BLaER1 (cell line): ENCODE measurements around the gene SH2D6.
"Not testable (repeated sequence)": the region's sequence is repeated elsewhere in the genome, so short reads cannot be mapped to it uniquely, and the experiment has no call there.

Experiments used
- H3K27ac ChIP-seq: shearing (Covaris generic); formaldehyde crosslinking; 2 replicates; pipeline ENCODE4 v1.8.1; 2022
- H3K27me3 ChIP-seq: shearing (Covaris generic); formaldehyde crosslinking; 2 replicates; pipeline ENCODE4 v1.8.1; 2022
- H3K36me3 ChIP-seq: shearing (Covaris generic); formaldehyde crosslinking; 2 replicates; pipeline ENCODE4 v1.8.1; 2022
- H3K4me1 ChIP-seq: shearing (Covaris generic); formaldehyde crosslinking; 2 replicates; pipeline ENCODE4 v1.8.1; 2022
- H3K4me2 ChIP-seq: shearing (Covaris generic); formaldehyde crosslinking; 2 replicates; pipeline ENCODE4 v1.8.1; 2022
- H3K4me3 ChIP-seq: shearing (Covaris generic); formaldehyde crosslinking; 2 replicates; pipeline ENCODE4 v1.8.1; 2022
- H3K9ac ChIP-seq: shearing (Covaris generic); formaldehyde crosslinking; 2 replicates; pipeline ENCODE4 v1.8.1; 2022
- H3K9me3 ChIP-seq: shearing (Covaris generic); formaldehyde crosslinking; 2 replicates; pipeline ENCODE4 v1.8.1; 2022
- H4K20me1 ChIP-seq: shearing (Covaris generic); formaldehyde crosslinking; 2 replicates; pipeline ENCODE4 v1.8.1; 2022
- Cebpa-rat ChIP-seq: shearing (Covaris generic); IDR thresholded peaks from 2 replicates; pipeline ENCODE4 v1.8.1; 2022

The SH2D6 gene

DNA sequence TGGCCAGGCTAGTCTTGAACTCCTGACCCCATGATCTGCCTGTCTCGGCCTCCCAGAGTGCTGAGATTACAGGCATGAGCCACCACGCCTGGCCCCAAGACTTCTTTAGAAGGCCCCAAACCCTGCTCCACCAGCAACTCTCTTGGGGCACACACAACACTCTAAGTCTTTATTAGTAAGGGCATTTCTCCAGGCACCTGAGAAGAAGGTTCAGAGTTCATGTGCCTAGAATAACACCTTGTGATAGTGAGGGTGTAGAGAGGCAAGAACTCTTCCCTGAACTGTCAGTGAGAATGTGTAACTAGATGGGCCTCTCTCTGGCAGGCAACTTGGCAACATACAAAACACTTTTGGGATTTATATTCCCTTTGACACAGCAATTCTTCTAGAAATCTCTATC lies 43.8 kb downstream of the SH2D6 start:
- Histone ChIP-seq H3K9ac (no peak overlapping the region), H3K4me2 (no peak overlapping the region), H3K4me3 (no peak overlapping the region), H3K27me3 (no peaks in the 10 kb centered on the region), H3K4me1 (no peaks in the 10 kb centered on the region), H3K36me3 (no peaks in the 10 kb centered on the region), H3K27ac (no peak overlapping the region), H4K20me1 (no peaks in the 10 kb centered on the region), H3K9me3 (no peaks in the 10 kb centered on the region)
- no peak for TF ChIP-seq Cebpa-rat

DNA sequence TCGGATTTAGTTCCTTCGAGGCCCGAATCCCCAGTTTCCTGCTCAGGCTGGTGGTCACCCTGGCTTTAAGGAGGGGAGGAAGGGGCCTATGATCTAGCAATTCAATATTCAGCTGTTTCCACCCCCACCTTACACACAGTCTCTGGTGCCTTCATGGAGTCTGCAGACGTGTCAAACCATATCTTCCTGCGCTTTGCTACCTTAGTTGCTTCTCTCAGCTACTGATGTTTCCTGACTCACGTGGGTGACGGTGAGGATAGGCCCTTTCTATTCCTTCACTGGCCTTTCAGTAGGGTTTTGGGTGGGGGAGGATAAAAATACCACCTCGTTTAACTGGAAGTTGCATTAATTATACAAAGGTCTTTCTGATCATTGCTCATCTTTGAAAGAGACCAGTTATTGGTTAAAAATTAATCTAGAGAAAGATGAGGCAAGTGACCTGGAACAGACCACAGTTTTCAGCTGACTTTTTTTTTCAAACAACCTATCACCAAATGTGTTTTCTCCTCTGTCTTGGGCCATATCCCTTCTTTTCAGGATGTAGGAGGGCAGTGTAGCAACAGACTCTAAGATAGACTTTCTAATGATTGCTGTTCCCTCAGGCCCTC lies 49.7 kb downstream of the SH2D6 start:
- Histone ChIP-seq H3K36me3 (no peaks in the 10 kb centered on the region), H3K9ac (no peak overlapping the region), H3K4me1 (no peaks in the 10 kb centered on the region), H3K9me3 (no peaks in the 10 kb centered on the region), H3K4me2 (no peak overlapping the region), H4K20me1 (no peaks in the 10 kb centered on the region), H3K27me3 (no peaks in the 10 kb centered on the region), H3K4me3 (no peak overlapping the region), H3K27ac (no peak overlapping the region)
- TF ChIP-seq Cebpa-rat = no peak

DNA sequence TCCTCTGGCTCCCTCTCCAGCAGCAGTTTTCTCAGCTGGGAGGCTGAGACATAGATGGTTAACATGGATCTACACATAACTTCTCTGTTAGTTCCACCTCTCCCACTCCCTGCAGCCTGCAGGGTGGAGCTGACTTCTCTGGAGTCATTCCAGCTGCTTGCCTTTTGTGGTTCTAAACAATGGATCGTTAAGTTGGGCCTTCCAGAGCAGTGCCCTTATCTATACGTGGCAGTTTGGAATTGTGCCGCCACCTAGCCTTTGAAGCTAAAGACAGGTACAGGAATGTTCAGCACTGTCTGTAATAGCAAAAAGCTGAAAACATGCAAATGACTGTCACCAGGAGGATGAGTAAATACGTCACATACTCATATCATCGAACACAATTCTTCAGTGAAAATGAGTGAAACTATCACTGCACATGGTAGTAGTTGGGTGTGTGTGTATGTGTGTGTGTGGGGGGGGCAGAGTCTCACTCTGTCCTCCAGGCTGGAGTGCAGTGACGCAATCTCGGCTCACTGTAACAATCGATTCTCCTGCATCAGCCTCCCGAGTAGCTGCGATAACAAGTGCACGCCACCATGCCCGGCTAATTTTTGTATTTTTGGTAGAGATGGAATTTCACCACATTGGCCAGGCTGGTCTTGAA lies 50.3 kb downstream of the SH2D6 start:
- H3K36me3 ChIP-seq = no peaks in the 10 kb centered on the region
- no peaks in the 10 kb centered on the region for H3K27me3 ChIP-seq
- H3K9ac ChIP-seq = no peak overlapping the region
- no peak overlapping the region for H3K4me3 ChIP-seq
- H3K27ac ChIP-seq = no peak overlapping the region
- H4K20me1 ChIP-seq = no peaks in the 10 kb centered on the region
- no peaks in the 10 kb centered on the region for H3K9me3 ChIP-seq
- no peak overlapping the region for H3K4me2 ChIP-seq
- TF ChIP-seq Cebpa-rat = no peak
- no peaks in the 10 kb centered on the region for H3K4me1 ChIP-seq

DNA sequence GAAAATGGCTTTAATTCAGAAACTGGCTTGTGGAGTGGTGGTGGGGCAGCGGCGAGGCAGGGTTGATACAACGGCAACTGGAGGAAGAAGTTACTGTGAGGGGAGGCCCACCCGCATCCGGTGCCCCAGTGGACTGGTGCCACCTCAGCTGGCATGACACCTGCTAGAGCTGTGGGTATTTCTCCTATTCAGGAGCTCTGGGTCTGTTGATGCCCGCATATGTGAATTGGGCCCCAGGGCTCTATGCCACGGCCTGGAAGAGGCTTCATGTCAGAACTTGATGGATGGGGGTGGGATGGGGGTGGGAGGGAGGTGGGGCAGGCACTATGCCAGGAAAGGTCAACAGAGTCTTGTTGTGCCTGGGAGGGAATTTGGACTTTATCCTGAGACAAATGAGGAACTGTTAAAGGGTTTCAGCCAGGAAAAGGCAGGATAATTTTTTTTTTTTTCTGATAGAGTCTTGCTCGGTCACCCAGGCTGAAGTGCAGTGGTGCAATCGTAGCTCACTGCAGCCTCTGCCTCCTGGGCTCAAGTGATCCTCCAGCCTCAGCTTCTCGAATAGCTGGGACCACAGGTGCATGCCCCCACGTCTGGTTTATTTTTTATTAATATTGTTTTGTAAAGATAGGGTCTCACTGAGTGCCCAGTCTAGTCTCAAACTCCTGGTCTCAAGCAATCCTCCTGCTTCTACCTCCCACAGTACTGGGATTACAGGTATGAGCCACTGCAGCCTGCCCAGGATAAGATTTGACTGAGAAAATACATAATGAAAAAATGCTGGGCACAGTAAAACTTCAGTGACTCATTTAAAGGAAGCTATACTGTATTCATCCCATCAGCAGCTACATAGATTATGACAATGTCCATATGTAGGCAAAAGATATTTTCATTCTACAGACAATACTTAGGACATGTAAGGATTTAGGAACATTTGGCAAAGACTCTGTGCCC lies 52.6 kb downstream of the SH2D6 start:
- Histone ChIP-seq H4K20me1 (no peaks in the 10 kb centered on the region), H3K9me3 (no peaks in the 10 kb centered on the region), H3K27ac (no peak overlapping the region), H3K36me3 (no peaks in the 10 kb centered on the region), H3K27me3 (no peaks in the 10 kb centered on the region), H3K4me3 (no peak overlapping the region), H3K4me2 (no peak overlapping the region), H3K9ac (no peak overlapping the region), H3K4me1 (no peaks in the 10 kb centered on the region)
- TF ChIP-seq Cebpa-rat = no peak

DNA sequence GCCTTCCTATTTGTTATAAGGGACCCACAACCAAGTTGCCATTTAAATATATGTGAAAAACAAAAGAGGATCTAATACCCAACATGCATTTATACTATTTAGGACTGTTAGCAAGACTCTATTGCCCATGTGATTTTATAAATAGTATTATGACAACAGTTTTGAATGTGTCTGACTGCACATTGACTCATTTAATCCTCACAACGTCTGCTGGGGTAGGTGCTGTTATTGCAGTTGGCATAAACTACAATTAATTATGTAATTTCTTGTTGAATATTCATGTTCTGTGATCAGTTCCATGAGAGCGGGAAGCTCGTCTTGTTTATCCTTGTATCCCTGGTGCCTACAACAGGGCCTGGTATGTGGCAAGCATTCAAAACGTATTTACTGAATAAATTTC lies 53.7 kb downstream of the SH2D6 start:
- no peak overlapping the region for H3K27ac ChIP-seq
- TF ChIP-seq Cebpa-rat = no peak
- no peaks in the 10 kb centered on the region for H3K4me1 ChIP-seq
- no peak overlapping the region for H3K4me2 ChIP-seq
- H4K20me1 ChIP-seq = no peaks in the 10 kb centered on the region
- H3K27me3 ChIP-seq = no peaks in the 10 kb centered on the region
- H3K9me3 ChIP-seq = no peaks in the 10 kb centered on the region
- H3K9ac ChIP-seq = no peak overlapping the region
- no peaks in the 10 kb centered on the region for H3K36me3 ChIP-seq
- H3K4me3 ChIP-seq = no peak overlapping the region

DNA sequence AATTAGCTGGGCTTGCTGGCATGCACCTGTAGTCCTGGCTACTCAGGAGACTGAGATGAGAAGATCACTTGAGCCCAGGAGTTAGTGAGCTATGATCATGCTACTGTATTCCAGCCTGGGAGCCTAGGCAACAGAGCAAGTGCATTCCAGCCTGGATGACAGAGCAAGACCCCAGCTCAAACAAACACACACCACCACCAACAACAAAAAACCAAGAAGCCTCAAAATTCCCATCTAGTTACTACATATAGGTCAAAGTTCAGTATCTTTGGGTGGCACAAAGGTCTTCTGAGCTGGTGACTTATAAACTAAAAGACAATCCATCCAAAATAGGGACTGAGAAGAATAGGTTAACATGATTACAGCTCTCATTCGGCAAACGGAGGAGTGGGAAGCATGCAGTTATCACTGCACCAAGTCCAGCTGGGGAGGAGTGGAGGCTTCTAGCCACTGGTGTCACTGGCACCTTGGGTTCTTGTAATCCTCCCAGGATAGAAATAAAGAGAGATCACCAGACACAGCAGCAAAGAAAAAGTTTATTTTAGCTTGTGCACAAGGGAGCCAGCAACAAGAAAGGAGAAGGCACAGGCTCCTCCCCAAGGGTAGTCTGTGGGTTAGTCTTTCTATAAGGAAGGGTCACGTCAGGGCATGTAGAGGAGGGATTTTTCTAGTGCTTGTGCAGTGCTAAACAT lies 57.4 kb downstream of the SH2D6 start:
- Histone ChIP-seq H3K9me3 (no peaks in the 10 kb centered on the region), H3K4me3 (no peak overlapping the region), H3K9ac (no peak overlapping the region), H3K4me1 (no peaks in the 10 kb centered on the region), H4K20me1 (no peaks in the 10 kb centered on the region), H3K27me3 (no peaks in the 10 kb centered on the region), H3K27ac (no peak overlapping the region), H3K36me3 (no peaks in the 10 kb centered on the region), H3K4me2 (no peak overlapping the region)
- no peak for TF ChIP-seq Cebpa-rat

DNA sequence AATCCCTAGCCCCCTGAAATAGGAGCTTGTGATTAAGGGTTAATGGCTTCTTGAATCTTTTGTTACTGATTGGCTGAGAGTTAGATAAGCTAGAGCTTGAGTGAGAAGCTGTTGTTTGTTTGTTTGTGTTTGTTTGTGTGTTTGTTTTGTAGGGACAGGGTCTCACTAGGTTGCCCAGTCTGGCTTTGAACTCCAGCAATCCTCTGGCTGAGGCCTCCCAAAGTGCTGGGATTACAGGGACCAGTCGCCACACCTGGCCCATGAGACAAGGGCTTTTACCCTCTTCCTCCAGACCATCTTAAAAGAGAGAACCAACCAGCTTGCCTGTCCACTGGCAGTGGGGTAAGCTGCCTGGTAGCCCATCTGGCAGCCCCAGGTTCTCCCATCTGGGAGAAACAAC lies 58.1 kb downstream of the SH2D6 start:
- no peaks in the 10 kb centered on the region for H3K9me3 ChIP-seq
- H3K9ac ChIP-seq = no peak overlapping the region
- H3K27me3 ChIP-seq = no peaks in the 10 kb centered on the region
- TF ChIP-seq Cebpa-rat = no peak
- no peaks in the 10 kb centered on the region for H4K20me1 ChIP-seq
- H3K4me2 ChIP-seq = no peak overlapping the region
- no peak overlapping the region for H3K27ac ChIP-seq
- no peaks in the 10 kb centered on the region for H3K4me1 ChIP-seq
- no peak overlapping the region for H3K4me3 ChIP-seq
- H3K36me3 ChIP-seq = no peaks in the 10 kb centered on the region

DNA sequence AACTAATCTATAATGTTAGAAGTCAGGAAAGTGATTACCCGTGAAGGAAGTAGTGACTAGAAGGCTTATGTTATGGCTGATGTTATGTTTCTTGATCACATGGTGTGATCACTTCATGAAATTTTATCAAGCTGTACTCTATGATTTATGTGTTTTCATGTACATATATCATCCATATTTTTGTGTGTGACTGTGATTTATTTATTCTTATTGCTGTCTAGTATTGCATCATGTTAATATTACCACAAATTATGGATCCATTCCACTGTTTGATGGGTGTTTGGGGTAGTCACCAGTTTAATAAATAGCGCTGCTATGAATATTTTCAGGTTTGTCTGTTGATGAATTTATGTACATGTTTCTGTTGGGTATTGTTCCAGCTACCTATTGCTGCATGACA lies 59.4 kb downstream of the SH2D6 start:
- no peak overlapping the region for H3K4me3 ChIP-seq
- TF ChIP-seq Cebpa-rat = no peak
- H3K27ac ChIP-seq = no peak overlapping the region
- H3K4me2 ChIP-seq = no peak overlapping the region
- no peaks in the 10 kb centered on the region for H3K9me3 ChIP-seq
- H3K36me3 ChIP-seq = no peaks in the 10 kb centered on the region
- no peak overlapping the region for H3K9ac ChIP-seq
- H4K20me1 ChIP-seq = no peaks in the 10 kb centered on the region
- H3K4me1 ChIP-seq = no peaks in the 10 kb centered on the region
- H3K27me3 ChIP-seq = no peaks in the 10 kb centered on the region

DNA sequence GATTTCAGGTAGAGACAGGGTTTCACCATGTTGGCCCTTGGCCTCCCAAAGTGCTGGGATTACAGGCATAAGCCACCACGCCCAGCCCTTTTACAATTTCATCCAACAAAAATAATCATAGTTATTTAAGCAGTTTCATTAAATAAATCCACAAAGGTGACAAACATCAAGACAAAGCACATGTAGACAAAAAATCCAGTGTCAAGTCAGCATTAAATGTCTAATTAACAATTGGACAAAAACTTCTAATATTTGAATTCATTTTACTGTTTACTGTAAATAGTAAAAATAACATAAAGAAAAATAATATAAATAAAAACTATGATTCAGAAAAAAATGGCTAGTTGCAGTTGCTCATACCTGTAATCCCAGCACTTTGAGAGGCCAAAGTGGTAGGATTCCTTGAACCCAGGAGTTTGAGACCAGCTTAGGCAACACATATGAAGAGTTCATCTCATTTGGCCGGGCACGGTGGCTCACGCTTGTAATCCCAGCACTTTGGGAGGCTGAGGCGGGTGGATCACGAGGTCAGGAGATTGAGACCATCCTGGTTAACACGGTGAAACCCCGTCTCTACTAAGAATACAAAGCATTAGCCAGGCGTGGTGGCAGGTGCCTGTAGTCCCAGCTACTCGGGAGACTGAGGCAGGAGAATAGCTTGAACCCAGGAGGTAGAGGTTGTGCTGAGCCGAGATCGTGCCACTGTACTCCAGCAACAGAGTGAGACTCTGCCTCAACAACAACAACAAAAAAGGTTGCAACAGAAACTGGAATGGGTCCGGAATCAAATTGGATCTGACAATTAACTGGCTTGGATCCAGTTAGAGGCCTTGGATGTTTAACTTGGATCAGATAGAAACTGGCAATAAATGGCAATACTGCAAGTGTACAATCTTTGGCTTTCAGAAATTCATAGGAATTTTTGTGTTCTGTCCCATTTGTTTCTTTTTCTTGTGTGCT lies 63.6 kb downstream of the SH2D6 start:
- Histone ChIP-seq H3K27me3 (no peaks in the 10 kb centered on the region), H3K9ac (no peak overlapping the region), H3K9me3 (peaks cover 7% of the 10 kb centered on the region), H3K4me1 (no peaks in the 10 kb centered on the region), H3K27ac (no peak overlapping the region), H4K20me1 (no peaks in the 10 kb centered on the region), H3K36me3 (no peaks in the 10 kb centered on the region), H3K4me2 (no peak overlapping the region), H3K4me3 (no peak overlapping the region)
- no peak for TF ChIP-seq Cebpa-rat

DNA sequence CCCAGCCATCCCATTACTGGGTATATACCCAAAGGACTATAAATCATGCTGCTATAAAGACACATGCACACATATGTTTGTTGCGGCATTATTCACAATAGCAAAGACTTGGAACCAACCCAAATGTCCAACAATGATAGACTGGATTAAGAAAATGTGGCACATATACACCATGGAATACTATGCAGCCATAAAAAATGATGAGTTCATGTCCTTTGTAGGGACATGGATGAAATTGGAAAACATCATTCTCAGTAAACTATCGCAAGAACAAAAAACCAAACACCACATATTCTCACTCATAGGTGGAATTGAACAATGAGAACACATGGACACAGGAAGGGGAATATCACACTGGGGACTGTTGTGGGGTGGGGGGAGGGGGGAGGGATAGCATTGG lies 66.1 kb downstream of the SH2D6 start:
- H3K27ac ChIP-seq, H3K4me3 ChIP-seq, H3K36me3 ChIP-seq, H4K20me1 ChIP-seq, H3K4me2 ChIP-seq, H3K4me1 ChIP-seq, H3K9ac ChIP-seq, H3K27me3 ChIP-seq: not testable (repeated sequence)
- peaks cover 24% of the 10 kb centered on the region for H3K9me3 ChIP-seq
